K562 (cell line): Measurements from ENCODE around the gene NUPR1. TPM values are rescaled to one million over a fixed set of nuclear protein-coding genes. Genes with fewer than 3 reads are reported as not detected.
"Not testable (repeated sequence)": the region's sequence is repeated elsewhere in the genome, so short reads cannot be mapped to it uniquely, and the experiment has no call there.

Experiments used
- ATAC-seq: fragments of 200-7000 bp; cut with Tn5 transposase; 3 replicates; pipeline ENCODE4 v1.9.1; 2020; ENCODE audit warnings: moderate library complexity
- BruUV-seq: library from RNA; stranded (reverse); fragments of 400-500 nt; replicated peaks from 2 replicates; lab custom pipeline; 2021; lab: Mats Ljungman, UMichigan
- CTCF ChIA-PET: fragments of 300-600 bp; formaldehyde crosslinking; extraction: SDS; loops from one replicate; lab custom pipeline; 2021; ENCODE audit warnings: low intra/inter-chr PET ratio; lab: Yijun Ruan, JAX
- POLR2A ChIA-PET: fragments of 300-600, 350-650 bp; sonication (Branson Sonifier 250); formaldehyde crosslinking; extraction: SDS; loops from one replicate; lab custom pipeline; 2021; ENCODE audit warnings: antibody characterized with exemption, inconsistent platforms; lab: Yijun Ruan, JAX
- DNase-seq, 4 experiments: peaks; one replicate each; pipeline versions ENCODE4 v3.0.0 to v3.0.0-alpha.2; 2011 to 2018; ENCODE audit warnings: low spot score in 3 of 4, mixed read lengths in 3 of 4; ENCODE audit errors: extremely low read depth in 1 of 4
- FAIRE-seq: peaks from 2 replicates; lab custom pipeline; 2011; peaks lifted over from hg19 to GRCh38; lab: Jason Lieb, UNC
- H2AFZ ChIP-seq: 2 replicates; pipeline ENCODE4 v1.6.0; 2011; ENCODE audit warnings: low read depth, low read length, control low read depth, inconsistent platforms
- H3K27ac ChIP-seq: fragments of 200-600 bp; 3 replicates; pipeline ENCODE4 v1.8.0; 2011; ENCODE audit warnings: low read depth, mild to moderate bottlenecking, control low read depth, inconsistent platforms, low read length, moderate library complexity, mixed read lengths; ENCODE audit errors: extremely low read depth
- H3K27me3 ChIP-seq, 2 experiments: fragments of 300-600 bp in 1 of 2; 2 replicates in 1 of 2; 3 replicates in 1 of 2; pipeline versions ENCODE4 v1.6.0 to v1.8.0; 2011; ENCODE audit warnings: inconsistent platforms in 2 of 2, low read length in 2 of 2, mild to moderate bottlenecking in 1 of 2, mixed read lengths in 1 of 2, moderate library complexity in 1 of 2; ENCODE audit not compliant: control insufficient read depth in 2 of 2, insufficient read depth in 2 of 2
- H3K36me3 ChIP-seq: fragments of 300-600 bp; 3 replicates; pipeline ENCODE4 v1.8.0; 2011; ENCODE audit warnings: mild to moderate bottlenecking, low read length, inconsistent platforms; ENCODE audit not compliant: control insufficient read depth, insufficient read depth
- H3K4me1 ChIP-seq, 2 experiments: fragments of 200-600 bp in 1 of 2; replicated peaks in 1 of 2; 2 replicates in 1 of 2; 3 replicates in 1 of 2; pipeline versions ENCODE4 v1.5.1 to v1.8.0; 2011; ENCODE audit warnings: inconsistent platforms in 2 of 2, low read length in 2 of 2, mild to moderate bottlenecking in 1 of 2, mixed read lengths in 1 of 2, moderate library complexity in 1 of 2; ENCODE audit not compliant: control insufficient read depth in 2 of 2, insufficient read depth in 2 of 2
- H3K4me2 ChIP-seq: 2 replicates; pipeline ENCODE4 v1.6.1; 2011; ENCODE audit warnings: low read length, control low read depth, inconsistent platforms, mixed read lengths; ENCODE audit not compliant: insufficient read depth
- H3K4me3 ChIP-seq: fragments of 200-600 bp; sonication (generic), shearing (Covaris generic); 2 replicates; pipeline ENCODE4 v1.5.1; 2016; ENCODE audit warnings: control low read depth, inconsistent platforms
- H3K79me2 ChIP-seq: fragments of 200-600 bp; 3 replicates; pipeline ENCODE4 v1.8.0; 2011; ENCODE audit warnings: low read length, inconsistent platforms; ENCODE audit not compliant: control insufficient read depth, insufficient read depth
- H3K9ac ChIP-seq, 2 experiments: 2 replicates each; pipeline versions ENCODE4 v1.6.0 to v1.6.1; 2011; ENCODE audit warnings: low read depth in 2 of 2, low read length in 2 of 2, control low read depth in 1 of 2, inconsistent platforms in 1 of 2, mild to moderate bottlenecking in 1 of 2, mixed read lengths in 1 of 2; ENCODE audit not compliant: insufficient read depth in 1 of 2
- H3K9me1 ChIP-seq: one replicate; pipeline ENCODE4 v1.6.0; 2011; ENCODE audit warnings: inconsistent platforms, mild to moderate bottlenecking, low read length, moderate library complexity; ENCODE audit not compliant: control insufficient read depth, insufficient read depth
- H3K9me3 ChIP-seq: replicated peaks from 2 replicates; pipeline ENCODE4 v1.5.1; 2011; ENCODE audit warnings: low read depth, low read length, inconsistent platforms; ENCODE audit not compliant: control insufficient read depth, insufficient read depth
- H4K20me1 ChIP-seq: replicated peaks from 2 replicates; pipeline ENCODE4 v1.6.1; 2011; ENCODE audit warnings: low read length, inconsistent platforms, mixed read lengths; ENCODE audit not compliant: control insufficient read depth, insufficient read depth
- BCOR ChIP-seq: fragments of 450-650 bp; IDR thresholded peaks from 2 replicates; pipeline ENCODE4 v1.6.1; 2016
- RBM25 ChIP-seq: fragments of 200-400 bp; formaldehyde crosslinking; IDR thresholded peaks from 2 replicates; pipeline ENCODE4 v1.6.1; 2018; ENCODE audit warnings: low read length, low read depth, moderate library complexity; ENCODE audit not compliant: severe bottlenecking
- ZNF121 ChIP-seq: sonication (generic); formaldehyde crosslinking; conservative IDR thresholded peaks from 2 replicates; pipeline ENCODE4 v1.8.0; 2022; ENCODE audit warnings: missing genetic modification reagents
- ZNF3 ChIP-seq: fragments of 250-450 bp; sonication (Bioruptor Pico); IDR thresholded peaks from 2 replicates; pipeline ENCODE4 v1.5.0; 2021; ENCODE audit warnings: mild to moderate bottlenecking, moderate library complexity
- WGBS: fragments of 100-300 bp; shearing (Covaris generic); methylation state at CpG from one replicate; pipeline ENCODE4 v1.1.6; 2016; ENCODE audit warnings: low coverage, mixed read lengths; ENCODE audit not compliant: insufficient coverage; ENCODE audit errors: missing lambda C conversion rate; 5-methylcytosine and 5-hydroxymethylcytosine counted together
- in situ Hi-C: fragments of 300-500 bp; cut with MboI; formaldehyde crosslinking; loops from 4 replicates; pipeline ENCODE4 v1.15.0; 2018; ENCODE audit warnings: inconsistent platforms, mixed read lengths
- intact Hi-C: fragments of 100-400 bp; cut with micrococcal nuclease; formaldehyde crosslinking; loops from 2 replicates; pipeline ENCODE4 v1.14.2; 2022
- polyA plus RNA-seq, 8 experiments: library from polyadenylated mRNA; depleted of rRNA in 4 of 8; stranded (reverse) in 5 of 8; unstranded in 3 of 8; fragments of >200 nt; fragmentation: Nextera tagmentation in 2 of 8; fragmentation: Illumina TruSeq in 1 of 8; extraction: Ambion mirVana in 2 of 8; extraction: Trizol in 1 of 8; gene quantifications; 2 replicates each; pipeline versions ENCODE4 v1.2.1 to v1.2.3, GENCODE V29; 2011 to 2014; ENCODE audit warnings: inconsistent platforms in 1 of 8, missing spikeins in 1 of 8
- total RNA-seq, 7 experiments: library from RNA; depleted of rRNA in 6 of 7; stranded (reverse); fragments of >200 nt in 6 of 7; fragmentation: Illumina TruSeq in 2 of 7; extraction: Trizol in 2 of 7; gene quantifications; 2 replicates each; pipeline versions ENCODE4 v1.2.1 to v1.2.3, GENCODE V29; 2011 to 2021; ENCODE audit warnings: low replicate concordance in 1 of 7
- TF ChIP-seq, protein P1 (sequence below): fragments of 450-650 bp; IDR thresholded peaks from 2 replicates; pipeline ENCODE4 v1.7.0; 2016; ENCODE audit warnings: borderline replicate concordance

Gene NUPR1
- total and polyA plus RNA-seq, 9 of the 15 experiments (the other 6 are each of a cell fraction or from before 2014, with no cell fraction given) = 0.07 to 1.5 (median 0.27) TPM

DNA sequence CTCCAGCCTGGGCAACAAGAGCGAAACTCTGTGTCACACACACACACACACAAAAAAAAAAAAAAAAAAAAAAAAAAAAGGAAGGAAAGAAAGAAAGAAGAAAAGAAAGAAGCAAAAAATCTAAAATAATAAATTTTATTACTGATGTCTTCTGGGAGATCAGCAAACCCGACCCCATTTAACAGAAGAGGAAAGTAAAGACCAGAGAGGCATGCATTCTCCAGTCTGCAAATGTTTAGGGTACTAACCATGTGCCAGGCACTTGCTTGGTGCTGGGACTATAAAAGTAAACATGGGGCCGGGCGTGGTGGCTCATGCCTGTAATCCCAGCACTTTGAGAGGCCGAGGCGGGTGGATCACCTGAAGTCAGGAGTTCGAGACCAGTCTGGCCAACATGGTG is 7.2 kb upstream of the NUPR1 start:
- in situ Hi-C loops = loop anchor here (25.0 kb wide), 2 partner anchors 166 to 941 kb away; partner anchors contain the start of gene EIF3C
- CTCF ChIA-PET = not testable (repeated sequence)

DNA sequence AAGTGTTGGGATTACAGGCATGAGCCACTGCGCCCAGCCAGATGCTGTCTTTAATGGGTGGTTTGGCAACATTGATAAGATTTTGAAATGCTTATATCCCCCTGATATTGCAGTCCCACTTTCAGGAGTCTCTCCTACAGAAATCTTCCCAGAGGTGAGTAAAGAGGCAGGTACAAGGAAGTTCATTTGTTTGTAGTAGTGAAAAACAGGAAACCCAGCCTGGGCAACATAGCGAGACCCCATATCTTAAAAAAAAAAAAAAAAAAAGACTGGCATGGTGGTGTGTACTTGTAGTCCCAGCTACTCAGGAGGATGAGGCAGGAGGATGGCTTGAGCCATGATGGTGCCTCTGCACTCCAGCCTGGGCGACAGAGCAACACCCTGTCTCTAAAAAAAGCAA is 6.2 kb upstream of the NUPR1 start:
- Histone ChIP-seq H3K79me2 (no peaks in the 10 kb centered on the region), H3K4me3 (no peak overlapping the region), H3K4me2 (no peak overlapping the region), H3K9me3 (no peaks in the 10 kb centered on the region), H2AFZ (no peak overlapping the region), H3K9ac (no peak overlapping the region), H3K4me1 (peaks cover 0 to 6% of the 10 kb centered on the region in 2 experiments; a peak in 2 of 5 replicates), H4K20me1 (no peaks in the 10 kb centered on the region), H3K27me3 (peaks cover 0 to 21% of the 10 kb centered on the region in 2 experiments; a peak in 4 of 5 replicates), H3K9me1 (no peaks in the 10 kb centered on the region), H3K36me3 (no peaks in the 10 kb centered on the region), H3K27ac (no peak overlapping the region)
- 6% methylated on average over 3 of the region's 3 CpGs for WGBS
- POLR2A ChIA-PET = no interaction called here
- intact Hi-C loops (no loop called here), in situ Hi-C loops (loop anchor here (25.0 kb wide), 2 partner anchors 167 to 942 kb away; partner anchors contain the start of gene EIF3C)
- no peak for FAIRE-seq
- no peak for DNase-seq
- TF ChIP-seq ZNF121 (CRISPR knock-in tag) = peak; percentile 88
- TF ChIP-seq, protein P1, sequence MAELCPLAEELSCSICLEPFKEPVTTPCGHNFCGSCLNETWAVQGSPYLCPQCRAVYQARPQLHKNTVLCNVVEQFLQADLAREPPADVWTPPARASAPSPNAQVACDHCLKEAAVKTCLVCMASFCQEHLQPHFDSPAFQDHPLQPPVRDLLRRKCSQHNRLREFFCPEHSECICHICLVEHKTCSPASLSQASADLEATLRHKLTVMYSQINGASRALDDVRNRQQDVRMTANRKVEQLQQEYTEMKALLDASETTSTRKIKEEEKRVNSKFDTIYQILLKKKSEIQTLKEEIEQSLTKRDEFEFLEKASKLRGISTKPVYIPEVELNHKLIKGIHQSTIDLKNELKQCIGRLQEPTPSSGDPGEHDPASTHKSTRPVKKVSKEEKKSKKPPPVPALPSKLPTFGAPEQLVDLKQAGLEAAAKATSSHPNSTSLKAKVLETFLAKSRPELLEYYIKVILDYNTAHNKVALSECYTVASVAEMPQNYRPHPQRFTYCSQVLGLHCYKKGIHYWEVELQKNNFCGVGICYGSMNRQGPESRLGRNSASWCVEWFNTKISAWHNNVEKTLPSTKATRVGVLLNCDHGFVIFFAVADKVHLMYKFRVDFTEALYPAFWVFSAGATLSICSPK = no peak
- ATAC-seq = no peak
- BruUV-seq = no TSS peak
- CTCF ChIA-PET = no interaction called here

More for the DNA sequence above, 7.2 kb upstream of the NUPR1 start:
- H3K79me2 ChIP-seq, POLR2A ChIA-PET, ATAC-seq, intact Hi-C loops, FAIRE-seq, H3K4me2 ChIP-seq, H3K9me3 ChIP-seq, H3K9me1 ChIP-seq, H3K4me3 ChIP-seq, H4K20me1 ChIP-seq, H3K4me1 ChIP-seq, DNase-seq, H3K27ac ChIP-seq, H2AFZ ChIP-seq, BruUV-seq, H3K36me3 ChIP-seq, H3K9ac ChIP-seq: not testable (repeated sequence)
- 10% methylated on average over 6 of the region's 7 CpGs for WGBS
- TF ChIP-seq BCOR (peak; percentile 21; the same call in 1 of the 2 replicates), ZNF3 (peak; percentile 84), RBM25 (peak; percentile 25)
- peaks cover 0 to 21% of the 10 kb centered on the region in 2 experiments; a peak in 4 of 5 replicates for H3K27me3 ChIP-seq
